NCI-H2227 treated with DMSO at 0.1 percent for 48 hours (cell line): Measurements from ENCODE around the gene AGPAT2.

Source experiments
- DNase-seq: peaks from one replicate; lab custom pipeline; 2025; lab: John Stamatoyannopoulos, UW

AGPAT2 gene

DNA sequence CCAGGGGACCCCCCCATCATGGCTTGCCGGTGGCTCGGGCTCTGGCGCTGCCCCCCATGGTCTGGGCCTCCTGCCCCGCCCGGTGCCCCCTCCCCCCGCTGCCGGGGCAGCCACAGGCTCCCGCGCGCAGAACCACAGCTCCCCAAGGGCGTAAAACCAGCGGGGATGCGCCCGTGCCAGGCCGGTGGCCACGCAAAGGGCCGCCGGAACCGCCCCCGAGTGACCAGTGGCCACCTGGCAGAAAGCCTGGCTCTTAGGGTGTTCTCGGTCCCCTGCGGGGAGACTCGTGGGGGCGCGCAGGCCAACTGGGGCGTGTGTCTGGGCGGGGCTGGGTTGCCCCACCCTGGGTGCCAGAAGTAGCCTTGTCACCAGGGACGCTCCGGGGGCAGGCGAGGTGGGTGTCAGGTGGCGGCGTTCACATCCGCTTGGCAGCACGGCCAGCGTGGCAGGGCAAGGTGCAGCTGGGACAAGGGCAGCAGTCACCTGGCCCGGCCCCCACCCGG is 515 bp upstream of the AGPAT2 start:
- DNase-seq, result no peak

DNA sequence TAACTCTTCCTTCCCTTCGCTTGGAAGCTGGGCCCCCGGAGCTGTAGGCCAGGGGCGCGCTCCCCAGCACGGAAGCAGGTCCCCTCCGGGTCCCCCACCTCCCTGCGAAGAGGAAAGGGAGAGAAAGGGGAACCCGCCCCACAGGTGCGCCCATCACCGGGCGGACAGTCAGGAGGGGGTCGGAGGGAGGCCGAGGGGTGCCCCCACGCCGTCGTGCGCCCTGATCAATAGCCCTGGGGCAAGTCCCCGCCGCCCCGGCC is 793 bp downstream of the AGPAT2 start:
- no peak for DNase-seq

DNA sequence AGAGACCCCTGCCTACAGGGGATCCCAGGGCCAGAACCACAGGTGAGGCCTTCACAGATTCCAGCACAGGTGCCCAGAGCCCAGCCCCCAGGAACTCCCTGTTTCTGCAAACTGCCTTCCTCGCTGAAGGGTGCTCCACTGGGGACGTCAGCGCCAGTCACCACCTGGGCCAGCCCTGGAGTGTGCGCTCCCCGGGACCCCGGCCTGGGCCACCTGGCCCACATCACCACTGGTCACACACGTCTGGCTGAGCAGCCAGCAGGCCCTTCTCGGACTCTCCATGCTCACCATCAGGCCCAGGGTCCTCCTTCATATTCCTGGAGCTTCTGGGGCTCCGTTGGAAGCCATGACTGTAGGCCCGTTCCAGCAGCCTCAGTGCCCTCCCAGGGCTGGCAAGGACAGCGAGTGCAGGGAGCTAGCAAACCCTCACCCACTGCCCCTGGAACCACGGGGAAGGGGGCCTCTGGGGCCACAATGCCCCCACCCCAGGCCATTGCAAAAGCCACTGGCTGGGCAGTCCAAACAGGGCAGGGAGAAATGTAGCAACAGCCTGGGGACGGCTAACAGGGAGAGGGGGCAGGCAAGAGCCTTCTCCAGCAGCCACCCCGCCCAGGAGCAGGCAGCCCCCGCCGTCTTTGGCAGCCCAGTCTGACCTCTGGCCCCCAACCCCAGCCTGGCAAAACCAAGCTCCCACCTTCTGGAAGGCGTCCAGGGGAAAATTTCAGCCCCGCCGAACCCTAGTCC is 1.3 kb downstream of the AGPAT2 start:
- DNase-seq, result no peak

DNA sequence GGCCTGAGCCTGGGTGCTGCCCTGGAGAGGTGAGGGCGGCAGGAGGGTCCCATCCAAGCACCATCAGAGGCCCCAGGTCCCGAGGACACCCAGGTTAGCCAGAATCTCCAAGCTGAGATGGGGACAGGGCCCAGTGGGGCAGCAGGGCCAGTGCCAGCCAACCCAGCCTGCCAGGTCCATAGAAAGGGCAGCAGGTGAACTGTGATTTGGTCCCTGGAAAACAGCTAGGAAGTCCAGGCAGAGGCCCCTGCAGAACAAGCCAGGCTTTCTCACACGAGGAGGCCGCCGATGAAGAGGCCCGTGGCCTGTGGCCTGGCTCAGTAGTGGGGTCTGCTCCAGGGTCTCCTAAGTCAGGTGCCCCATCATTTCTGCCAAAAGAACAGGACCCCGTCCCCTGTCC is 2.0 kb downstream of the AGPAT2 start:
- DNase-seq, result no peak

DNA sequence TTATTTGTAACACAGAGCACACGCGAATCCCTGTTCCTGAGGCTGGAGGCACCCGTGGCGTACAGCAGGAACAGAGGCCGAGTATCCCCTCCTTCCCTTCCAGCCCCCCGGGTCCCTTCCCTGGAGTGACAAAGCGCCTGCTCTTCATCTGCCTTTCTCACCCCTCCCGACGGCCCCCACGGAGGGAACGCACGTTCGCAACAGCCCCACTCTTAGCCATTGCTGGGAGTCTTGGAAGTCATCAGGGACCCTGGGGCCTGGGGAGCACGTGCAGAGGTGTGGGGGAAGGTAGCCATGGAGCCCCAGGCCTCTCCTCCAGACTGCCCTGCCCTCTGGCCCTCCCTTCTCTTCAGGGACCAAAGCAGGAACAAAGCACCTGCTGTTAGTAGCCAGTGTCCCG is 2.5 kb downstream of the AGPAT2 start:
- no peak for DNase-seq

DNA sequence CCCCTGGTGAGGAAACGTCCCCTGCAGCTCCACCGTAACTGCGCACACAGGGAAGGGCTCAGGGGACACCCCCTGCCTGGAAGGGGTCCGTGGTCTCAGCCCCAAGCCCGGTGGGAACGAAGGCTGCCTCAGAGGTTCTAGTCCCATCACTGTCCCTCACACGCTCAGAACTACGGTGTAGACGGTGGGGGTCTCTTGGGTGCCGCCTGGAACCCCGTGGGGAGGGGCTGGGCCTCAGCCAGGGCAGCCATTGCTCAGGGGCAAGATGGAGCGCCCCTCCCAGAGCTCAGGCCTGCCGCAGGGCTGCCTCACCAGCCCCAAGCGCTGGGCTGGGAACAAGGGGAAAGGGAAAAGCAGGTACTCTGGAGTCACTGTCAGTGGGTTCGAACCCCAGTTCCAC is 2.9 kb downstream of the AGPAT2 start:
- DNase-seq, result no peak

DNA sequence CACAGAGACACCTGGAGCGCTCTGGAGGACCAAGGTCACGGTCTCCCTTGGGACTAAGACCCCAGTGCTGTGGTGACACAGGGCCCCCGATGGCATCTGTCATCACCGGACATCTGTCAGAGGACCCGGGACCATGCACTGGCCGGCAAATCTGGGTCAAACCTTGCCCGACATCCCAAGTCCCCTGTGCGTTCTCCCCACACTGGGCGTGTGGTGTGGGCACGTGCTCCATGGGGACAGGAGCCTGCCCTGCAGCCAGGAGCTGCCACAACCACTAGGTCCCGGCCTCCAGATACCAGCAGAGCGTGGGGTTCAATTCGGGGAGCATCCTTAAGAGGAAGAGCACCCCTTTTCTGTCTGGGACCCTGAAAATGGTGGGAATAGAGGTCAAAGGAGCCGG is 3.5 kb downstream of the AGPAT2 start:
- no peak for DNase-seq

DNA sequence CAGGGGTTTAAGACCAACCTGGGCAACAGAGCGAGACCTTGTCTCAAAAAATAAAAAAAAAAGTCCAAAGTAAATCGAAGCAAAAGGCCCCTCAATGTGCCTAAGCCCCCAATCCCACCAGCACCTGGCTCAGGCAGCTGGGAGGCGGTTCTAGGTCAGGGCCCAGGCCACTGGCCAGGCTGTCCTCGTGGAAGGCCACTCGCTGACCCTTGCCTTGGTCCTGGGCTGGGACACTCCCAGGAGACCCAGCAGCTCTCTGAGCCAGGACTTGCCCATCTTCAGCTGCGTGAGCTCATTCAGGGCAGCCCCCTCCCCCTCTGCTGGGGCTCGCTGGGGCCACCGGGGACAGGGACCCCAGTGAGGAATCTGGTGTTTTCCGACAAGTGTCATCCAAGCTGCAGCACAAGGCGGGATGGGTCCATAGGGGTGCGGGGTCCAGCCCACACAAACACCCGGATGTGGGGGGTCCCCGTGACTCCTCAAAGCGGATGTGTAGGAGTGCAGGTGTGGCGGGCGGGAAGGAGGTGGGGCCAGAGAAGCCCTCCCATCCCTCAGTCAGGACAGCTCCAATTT is 4.0 kb downstream of the AGPAT2 start:
- DNase-seq, result no peak

DNA sequence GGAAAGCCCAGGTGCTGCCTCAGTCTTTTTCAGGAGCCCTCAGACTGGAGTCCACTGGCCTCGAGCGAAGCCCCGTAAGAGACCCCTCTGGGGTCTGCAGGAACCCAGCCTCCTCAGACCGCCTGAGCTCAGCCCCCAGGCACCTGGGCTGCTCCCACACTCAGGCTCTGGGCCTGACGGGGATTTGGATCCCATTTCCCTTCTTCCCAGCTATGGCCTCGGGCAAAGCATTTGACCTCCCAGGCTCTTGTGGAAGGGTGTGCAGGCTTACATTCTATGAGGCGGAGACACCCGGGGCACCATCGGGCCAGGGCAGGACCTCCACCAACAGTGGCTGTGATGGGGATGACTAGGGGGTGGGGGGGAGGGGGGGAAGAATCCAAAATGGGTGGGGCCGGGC is 4.5 kb downstream of the AGPAT2 start:
- DNase-seq, result no peak

DNA sequence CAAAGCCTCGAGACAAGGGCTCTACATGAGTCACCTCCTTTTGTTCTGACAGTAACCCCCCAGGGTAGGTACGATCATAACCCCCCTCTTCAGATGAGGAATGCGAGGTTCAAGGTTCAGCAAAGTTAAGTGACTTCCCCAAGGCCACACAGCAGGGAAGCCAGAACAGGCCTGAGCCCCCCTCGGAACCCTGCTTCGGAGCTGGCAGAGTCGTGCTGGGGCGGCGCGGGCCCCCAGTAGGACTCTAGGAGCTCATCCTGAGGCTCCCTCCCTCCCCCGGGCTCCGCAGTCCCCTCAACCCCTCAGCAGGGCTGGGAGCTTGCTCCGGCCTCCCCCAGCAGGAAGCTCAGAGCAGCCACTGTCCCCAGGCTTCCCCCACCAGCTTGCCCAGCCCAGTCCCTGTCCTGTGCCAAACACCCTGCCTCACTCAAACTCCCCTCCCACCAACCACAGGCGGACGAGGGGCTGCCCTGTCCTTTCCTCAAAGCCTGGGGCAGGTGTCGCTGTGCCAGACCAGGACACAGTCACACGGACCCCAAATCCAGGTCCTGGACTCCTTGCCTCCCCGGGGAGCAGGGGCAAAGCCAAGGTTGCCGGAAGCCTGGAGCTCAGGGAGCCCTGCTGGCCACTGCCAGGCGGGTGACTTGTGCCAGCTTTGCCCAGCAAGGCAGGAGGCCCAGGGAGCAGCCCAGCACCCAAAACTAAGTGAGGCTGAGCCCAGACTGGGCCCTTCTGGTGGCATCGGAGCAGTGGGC is 5.1 kb downstream of the AGPAT2 start:
- DNase-seq, result no peak

DNA sequence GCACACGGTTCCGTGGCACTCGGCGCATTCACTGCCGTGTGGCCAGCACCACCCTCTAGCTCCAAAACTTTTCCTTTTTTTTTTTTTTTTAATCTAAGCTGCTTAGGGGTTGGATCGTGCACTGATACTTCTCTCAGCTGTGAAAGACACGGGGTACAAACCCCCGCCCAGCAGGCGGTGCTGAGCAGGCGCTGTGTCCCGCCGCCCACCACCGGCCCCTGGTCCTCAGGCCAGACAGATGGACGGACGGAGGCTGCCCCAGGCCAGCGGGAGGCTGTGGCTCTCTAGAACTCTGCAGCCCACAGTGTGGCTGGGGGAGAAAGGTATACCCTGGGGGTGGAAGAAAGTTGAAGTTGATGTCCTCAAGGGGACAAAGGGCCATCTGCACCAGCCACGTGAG is 6.2 kb downstream of the AGPAT2 start:
- DNase-seq, result no peak

DNA sequence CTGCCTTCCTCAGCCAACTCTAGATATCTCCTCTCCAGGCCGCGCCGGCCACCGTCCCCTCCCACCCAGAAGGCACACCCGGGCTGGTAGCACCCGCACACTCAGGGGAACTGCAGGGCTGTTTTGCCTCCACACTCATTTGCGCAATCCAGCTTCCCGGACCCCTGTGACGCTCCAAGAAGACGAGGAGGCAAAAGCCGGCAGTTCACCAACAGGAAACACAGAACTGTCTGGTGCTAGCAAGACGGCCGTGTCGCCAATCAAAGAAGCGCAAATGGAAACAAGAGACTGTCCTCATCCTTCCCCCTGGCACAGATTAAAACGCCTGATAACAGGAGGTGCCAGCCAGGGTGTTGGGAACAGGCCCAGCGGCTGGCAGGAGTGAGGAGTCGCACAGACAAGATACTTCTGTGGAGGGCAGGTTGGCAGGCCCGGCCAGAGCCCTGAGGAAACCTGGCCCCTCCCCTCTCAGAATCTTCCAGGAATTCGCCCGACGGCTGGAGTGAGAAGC is 7.8 kb downstream of the AGPAT2 start:
- DNase-seq, result no peak

DNA sequence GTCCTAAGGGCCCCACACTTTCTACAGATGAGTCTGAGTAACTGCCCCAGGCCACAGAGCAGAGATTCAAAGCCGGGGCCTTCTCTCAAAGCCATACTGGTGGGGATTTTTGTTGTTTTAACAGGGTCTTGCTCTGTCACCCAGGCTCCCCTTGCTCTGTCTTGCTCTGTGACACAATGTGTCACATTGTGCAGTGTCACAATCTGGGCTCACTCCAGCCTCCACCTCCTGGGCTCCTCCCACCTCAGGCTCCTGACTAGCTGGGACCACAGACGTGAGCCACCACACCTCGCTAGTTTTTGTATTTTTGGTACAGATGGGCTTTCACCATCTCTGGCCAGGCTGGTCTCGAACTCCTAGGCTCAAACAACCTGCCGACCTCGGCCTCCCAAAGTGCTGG is 8.6 kb downstream of the AGPAT2 start:
- no peak for DNase-seq

DNA sequence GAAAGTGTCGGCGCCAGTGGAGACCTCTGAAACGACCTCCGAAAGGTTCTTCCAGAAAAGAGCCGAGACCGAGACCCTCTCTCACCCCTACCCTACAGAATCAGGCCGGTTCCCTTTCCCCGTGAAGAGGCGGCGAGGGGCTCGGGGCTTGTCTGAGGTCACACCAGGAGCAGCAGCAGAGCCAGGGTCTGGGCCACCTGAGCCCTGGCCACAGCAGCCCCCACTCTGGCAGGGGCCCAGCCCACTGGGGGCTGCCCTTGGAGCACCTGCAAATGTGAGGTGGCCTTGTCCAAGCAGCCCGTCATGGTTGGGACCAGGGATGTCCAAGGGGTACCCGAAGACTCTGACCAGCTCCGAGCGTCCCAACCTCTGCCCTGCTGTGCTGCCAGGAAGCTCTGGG is 9.2 kb downstream of the AGPAT2 start:
- no peak for DNase-seq

DNA sequence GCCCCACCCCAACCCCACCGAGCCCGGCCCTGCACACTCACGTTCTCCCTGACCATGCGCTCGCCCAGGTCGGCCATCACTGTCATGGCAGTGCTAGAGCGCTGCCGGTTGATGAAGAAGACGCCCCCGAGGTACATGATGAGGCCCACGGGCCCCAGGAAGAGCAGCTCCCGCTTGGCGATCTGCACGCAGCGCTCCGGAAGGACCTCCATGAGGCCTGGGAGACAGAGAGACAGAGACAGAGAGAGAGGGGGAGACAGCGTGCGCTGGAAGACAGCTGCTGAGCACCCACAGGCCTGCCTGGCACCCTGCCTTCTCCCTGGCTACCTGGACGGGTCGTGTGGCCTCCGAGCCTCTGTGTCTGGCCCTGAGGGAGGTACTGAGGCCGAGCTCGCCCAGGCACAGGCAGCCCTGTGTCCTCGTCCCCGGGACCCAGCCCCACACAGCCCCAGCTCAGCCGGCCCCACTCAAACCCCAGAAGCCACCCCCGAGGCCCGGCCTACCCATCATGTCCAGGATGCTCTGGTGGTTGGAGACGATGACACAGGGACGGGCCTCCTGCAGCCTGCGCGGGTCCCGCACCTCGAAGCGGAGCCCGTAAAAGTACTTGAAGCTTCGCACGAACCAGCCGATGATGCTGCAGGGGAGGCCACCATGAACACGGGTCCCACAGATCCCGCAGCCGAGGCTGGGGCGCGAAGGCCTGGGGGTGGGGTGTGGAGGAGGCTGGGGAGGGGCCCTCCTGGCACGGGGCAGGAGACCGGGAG is 10.2 kb downstream of the AGPAT2 start:
- no peak for DNase-seq

DNA sequence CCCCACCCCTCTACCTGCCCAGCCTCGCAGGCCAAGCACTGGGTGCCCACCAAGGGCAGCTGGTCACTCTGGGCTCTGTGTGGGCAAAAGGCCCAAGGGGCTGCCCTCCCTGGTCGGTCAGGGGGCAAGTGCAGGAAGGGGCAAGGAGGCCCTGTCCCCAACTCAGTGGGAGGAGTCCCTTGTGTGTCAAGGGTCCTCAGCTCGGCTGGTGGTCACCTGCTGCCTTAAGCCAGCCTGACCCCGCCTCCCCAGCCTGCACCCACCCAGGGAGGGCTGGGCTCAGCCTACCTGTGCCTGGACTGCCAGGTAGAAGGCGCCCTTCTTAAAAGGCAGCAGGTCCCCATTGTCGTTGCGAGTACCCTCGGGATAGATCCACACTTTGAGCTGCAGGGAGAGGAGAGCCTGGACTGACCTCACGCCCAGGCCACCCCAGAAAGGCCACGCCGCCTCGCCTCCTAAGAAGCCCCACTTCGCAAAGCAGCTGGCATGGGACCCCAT is 10.9 kb downstream of the AGPAT2 start:
- DNase-seq, result no peak

DNA sequence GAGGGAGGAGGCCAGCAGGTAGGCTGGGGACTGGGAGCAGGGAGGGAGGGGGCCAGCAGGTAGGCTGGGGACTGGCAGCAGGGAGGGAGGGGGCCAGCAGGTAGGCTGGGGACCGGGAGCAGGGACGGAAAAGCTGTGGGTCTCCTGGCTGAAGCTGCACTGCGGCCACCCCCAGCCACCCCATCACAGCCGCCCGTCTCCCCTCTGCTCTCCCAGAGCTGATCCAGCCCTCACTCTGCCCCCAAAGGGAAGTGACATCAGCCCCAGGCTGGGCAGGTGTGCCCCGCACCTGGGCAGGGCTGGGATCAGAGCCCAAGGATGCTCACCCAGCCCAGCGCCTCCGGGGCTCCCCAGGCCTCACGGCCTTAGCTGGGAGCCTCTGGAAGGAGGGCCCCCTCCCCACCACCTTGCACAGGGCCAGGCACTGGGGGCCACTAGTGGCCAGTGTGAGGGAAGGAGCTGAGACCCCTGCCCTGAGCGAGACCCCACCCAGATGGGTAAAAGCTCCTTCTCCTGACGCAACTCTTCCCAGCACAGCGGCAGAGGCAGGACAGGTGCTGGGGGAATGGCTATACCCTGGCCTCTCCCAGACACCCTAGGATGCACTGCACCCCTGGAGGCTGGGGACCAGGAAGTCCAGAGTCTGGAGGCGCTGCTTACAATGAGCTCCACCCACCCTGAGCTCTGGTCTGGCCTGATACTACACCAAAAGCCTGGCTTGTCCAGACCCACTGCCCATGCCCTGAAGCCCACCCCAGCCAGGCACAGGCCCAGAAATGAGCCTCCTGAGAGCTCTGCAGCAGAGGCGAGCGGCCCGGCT is 11.6 kb downstream of the AGPAT2 start:
- DNase-seq, result no peak

DNA sequence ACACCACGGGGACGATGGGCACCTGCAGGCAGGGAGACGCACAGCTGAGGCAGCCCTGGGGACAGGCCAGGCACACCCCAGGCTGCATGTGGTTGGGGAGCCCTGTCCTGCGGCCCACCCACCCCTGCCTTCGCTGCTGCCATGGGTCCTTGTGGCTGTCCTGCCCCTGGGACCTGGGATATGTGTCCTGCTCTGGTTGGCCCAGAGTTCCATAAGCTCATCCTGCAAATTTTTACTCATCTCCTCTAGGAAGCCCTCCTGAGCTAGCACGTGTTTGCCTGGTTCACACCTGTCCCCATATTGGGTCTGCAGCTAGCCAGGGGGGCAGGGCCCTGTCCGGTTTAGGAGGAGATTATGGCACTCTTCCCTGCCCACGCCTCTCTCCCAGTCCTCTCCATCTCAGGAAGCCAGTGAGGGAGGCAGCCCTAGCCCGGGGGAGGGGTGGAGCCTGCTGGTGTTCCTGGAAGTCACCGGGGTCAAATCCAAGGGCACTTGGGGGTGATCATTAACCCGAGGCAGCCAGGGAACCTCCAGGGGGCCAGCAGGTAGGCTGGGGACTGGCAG is 12.4 kb downstream of the AGPAT2 start:
- DNase-seq, result no peak

DNA sequence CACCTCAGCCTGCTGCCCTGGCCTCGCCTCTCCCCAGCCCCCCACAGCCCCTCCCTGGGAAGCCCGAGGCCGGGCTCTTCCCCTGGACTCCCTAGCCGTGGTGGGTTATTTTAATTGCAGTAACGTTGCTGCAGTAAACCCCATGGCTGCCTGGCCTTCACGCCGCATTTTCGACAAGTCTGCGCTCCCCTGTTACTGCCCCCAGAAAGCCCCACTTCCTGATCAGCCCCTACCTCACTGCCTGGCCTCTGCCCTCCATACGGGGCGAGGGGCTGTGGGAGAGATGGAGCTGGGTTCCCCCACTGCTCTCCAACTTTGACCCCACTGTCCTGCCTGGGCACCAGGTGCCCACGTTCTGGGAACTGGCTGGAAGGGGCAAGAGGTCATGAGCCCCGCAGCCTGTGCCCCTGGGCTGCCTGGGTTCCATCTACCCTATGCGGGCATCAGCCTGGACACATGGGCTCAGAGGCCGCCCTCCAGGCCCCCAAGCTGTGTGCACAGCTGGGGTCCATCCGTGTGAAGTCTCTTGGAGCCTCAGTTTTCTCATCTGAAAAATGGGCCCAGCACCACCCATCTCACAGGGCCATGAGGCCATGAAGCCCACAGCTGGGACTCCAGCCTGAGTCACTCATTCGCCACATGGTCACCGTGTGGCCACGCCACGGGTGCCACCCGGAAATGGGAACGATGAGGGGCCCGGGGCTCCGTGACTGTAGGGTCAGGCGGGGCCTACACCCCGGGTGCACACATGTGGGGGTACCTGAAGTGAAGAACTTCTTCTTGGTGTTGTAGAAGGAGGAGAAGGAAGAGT is 13.1 kb downstream of the AGPAT2 start:
- no peak for DNase-seq
